ENCODE data around the gene WDR88.
"Not testable (repeated sequence)": the region's sequence is repeated elsewhere in the genome, so short reads cannot be mapped to it uniquely, and the experiment has no call there.

DNA sequence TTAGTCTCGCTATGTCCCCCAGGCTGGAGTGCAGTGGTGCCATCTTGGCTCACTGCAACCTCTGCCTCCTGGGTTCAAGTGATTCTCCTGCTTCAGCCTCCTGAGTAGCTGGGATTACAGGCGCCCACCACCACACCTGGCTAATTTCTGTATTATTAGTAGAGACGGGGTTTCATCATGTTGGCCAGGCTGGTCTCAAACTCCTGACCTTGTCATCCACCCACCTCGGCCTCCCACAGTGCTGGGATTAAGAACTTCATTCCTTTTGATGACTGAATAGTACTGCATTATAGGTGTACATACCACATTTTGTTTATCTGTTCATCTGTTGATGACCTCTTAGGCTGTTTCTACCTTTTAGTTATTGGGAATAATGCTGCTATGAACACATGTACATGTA, 20.7 kb downstream of the WDR88 start:
- TF ChIP-seq, protein P1, sequence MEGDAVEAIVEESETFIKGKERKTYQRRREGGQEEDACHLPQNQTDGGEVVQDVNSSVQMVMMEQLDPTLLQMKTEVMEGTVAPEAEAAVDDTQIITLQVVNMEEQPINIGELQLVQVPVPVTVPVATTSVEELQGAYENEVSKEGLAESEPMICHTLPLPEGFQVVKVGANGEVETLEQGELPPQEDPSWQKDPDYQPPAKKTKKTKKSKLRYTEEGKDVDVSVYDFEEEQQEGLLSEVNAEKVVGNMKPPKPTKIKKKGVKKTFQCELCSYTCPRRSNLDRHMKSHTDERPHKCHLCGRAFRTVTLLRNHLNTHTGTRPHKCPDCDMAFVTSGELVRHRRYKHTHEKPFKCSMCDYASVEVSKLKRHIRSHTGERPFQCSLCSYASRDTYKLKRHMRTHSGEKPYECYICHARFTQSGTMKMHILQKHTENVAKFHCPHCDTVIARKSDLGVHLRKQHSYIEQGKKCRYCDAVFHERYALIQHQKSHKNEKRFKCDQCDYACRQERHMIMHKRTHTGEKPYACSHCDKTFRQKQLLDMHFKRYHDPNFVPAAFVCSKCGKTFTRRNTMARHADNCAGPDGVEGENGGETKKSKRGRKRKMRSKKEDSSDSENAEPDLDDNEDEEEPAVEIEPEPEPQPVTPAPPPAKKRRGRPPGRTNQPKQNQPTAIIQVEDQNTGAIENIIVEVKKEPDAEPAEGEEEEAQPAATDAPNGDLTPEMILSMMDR (IDR thresholded peaks at IDR 0.05; ENCODE audit: low read depth, low read length): not testable (repeated sequence)
- TF ChIP-seq EZH2phosphoT487 (IDR thresholded peaks at IDR 0.05; ENCODE audit: low read depth): not testable (repeated sequence)
